Natural killer cell (primary cell): ENCODE data around the gene ABCB8. TPM values are rescaled to one million over a fixed set of nuclear protein-coding genes. Genes with fewer than 3 reads are reported as not detected.

Source experiments
- ATAC-seq, 3 donors: fragments of 150-1000 bp in 2 of 3; fragments of 200-7000 bp in 1 of 3; cut with Tn5 transposase; 1 replicate in 1 of 3; 2 replicates in 2 of 3; pipeline ENCODE4 v1.10.0; 2021; ENCODE audit warnings: mild to moderate bottlenecking in 2 of 3, moderate library complexity in 2 of 3
- DNase-seq, 2 donors: peaks; one replicate each; pipeline versions ENCODE4 v3.0.0 to v3.0.0-alpha.2; 2013 to 2021; ENCODE audit warnings: mixed read lengths in 1 of 2
- H3K27ac ChIP-seq: one replicate; pipeline ENCODE4 v1.5.1; 2013; ENCODE audit warnings: mild to moderate bottlenecking, low read length
- H3K27me3 ChIP-seq: one replicate; pipeline ENCODE4 v1.6.1; 2013; ENCODE audit warnings: low read length; ENCODE audit not compliant: control insufficient read depth, insufficient read depth
- H3K36me3 ChIP-seq: one replicate; pipeline ENCODE4 v1.6.1; 2013; ENCODE audit warnings: low read length; ENCODE audit not compliant: control insufficient read depth, insufficient read depth
- H3K4me1 ChIP-seq: one replicate; pipeline ENCODE4 v1.6.1; 2013; ENCODE audit warnings: low read length; ENCODE audit not compliant: control insufficient read depth, insufficient read depth
- H3K4me3 ChIP-seq: one replicate; pipeline ENCODE4 v1.5.1; 2013; ENCODE audit warnings: low read length
- H3K9me3 ChIP-seq: one replicate; pipeline ENCODE4 v1.6.1; 2013; ENCODE audit warnings: low read length; ENCODE audit not compliant: control insufficient read depth, insufficient read depth
- H3K27ac Mint-ChIP-seq, 2 donors: one replicate each; pipeline ENCODE4 v1.8.0; 2022; ENCODE audit warnings: mild to moderate bottlenecking in 2 of 2, mixed read lengths in 2 of 2, moderate library complexity in 1 of 2
- H3K27me3 Mint-ChIP-seq, 2 donors: one replicate each; pipeline ENCODE4 v1.8.0; 2022; ENCODE audit warnings: low read depth in 2 of 2, mixed read lengths in 2 of 2
- H3K36me3 Mint-ChIP-seq: one replicate; pipeline ENCODE4 v1.8.0; 2022; ENCODE audit warnings: mixed read lengths
- H3K4me1 Mint-ChIP-seq, 2 donors: one replicate each; pipeline ENCODE4 v1.8.0; 2022; ENCODE audit warnings: mixed read lengths in 2 of 2
- H3K4me3 Mint-ChIP-seq: one replicate; pipeline ENCODE4 v1.8.0; 2022; ENCODE audit warnings: mild to moderate bottlenecking, moderate library complexity, mixed read lengths
- H3K9me3 Mint-ChIP-seq, 2 donors: one replicate each; pipeline ENCODE4 v1.8.0; 2022; ENCODE audit warnings: mixed read lengths in 2 of 2
- CTCF ChIP-seq: fragments of 200-600 bp; IDR thresholded peaks from one replicate; pipeline ENCODE4 v1.8.0; 2022; ENCODE audit warnings: antibody characterized with exemption
- WGBS: methylation state at CpG from one replicate; pipeline ENCODE4 v1.1.7; 2013; ENCODE audit warnings: missing lambda C conversion rate; ENCODE audit not compliant: insufficient coverage; 5-methylcytosine and 5-hydroxymethylcytosine counted together
- intact Hi-C: fragments of 100-400 bp; cut with micrococcal nuclease; formaldehyde crosslinking; loops from one replicate; pipeline ENCODE4 v1.14.2; 2022
- total RNA-seq, 4 donors: library from RNA; stranded (reverse); fragments of 120-200 nt in 1 of 4; gene quantifications; one replicate each; pipeline versions ENCODE4 v1.2.3 to v1.2.4, GENCODE V29; 2013 to 2022

ABCB8 gene
- total RNA-seq, 3 donors from 2014 or later (not counting 1 experiment from before 2014, with no cell fraction given), result 50.6 to 60.5 (median 53.7) TPM

- H3K36me3 Mint-ChIP-seq, result no peaks in the 10 kb centered on the region
- no peak overlapping the region for H3K27ac Mint-ChIP-seq
- Histone ChIP-seq H3K4me1 (peaks cover 7% of the 10 kb centered on the region), H3K27ac (no peak overlapping the region), H3K27me3 (no peaks in the 10 kb centered on the region), H3K9me3 (no peaks in the 10 kb centered on the region), H3K4me3 (no peak overlapping the region), H3K36me3 (peaks cover 38% of the 10 kb centered on the region)
- TF ChIP-seq CTCF, result no peak
- WGBS, result 96% methylated on average over 14 of the region's 14 CpGs
- no peak overlapping the region for H3K4me3 Mint-ChIP-seq
- intact Hi-C loops, result no loop called here
- H3K27me3 Mint-ChIP-seq, result no peaks in the 10 kb centered on the region
- ATAC-seq (no peak), DNase-seq (no peak)
- H3K4me1 Mint-ChIP-seq, result peaks cover 0 to 15% of the 10 kb centered on the region in 2 donors
- H3K9me3 Mint-ChIP-seq, result no peaks in the 10 kb centered on the region
These were observed 37.3 kb downstream of the ABCB8 start for GRCh38 chr7:151065516-151065915.

- Histone ChIP-seq H3K27ac (no peak overlapping the region), H3K36me3 (peaks cover 45% of the 10 kb centered on the region), H3K9me3 (no peaks in the 10 kb centered on the region), H3K4me3 (no peak overlapping the region), H3K4me1 (no peaks in the 10 kb centered on the region), H3K27me3 (no peaks in the 10 kb centered on the region)
- DNase-seq (no peak), ATAC-seq (no peak)
- Mint-ChIP-seq H3K27me3 (no peaks in the 10 kb centered on the region), H3K4me3 (no peak overlapping the region), H3K27ac (no peak overlapping the region), H3K36me3 (no peaks in the 10 kb centered on the region), H3K4me1 (peaks cover 0 to 6% of the 10 kb centered on the region in 2 donors), H3K9me3 (no peaks in the 10 kb centered on the region)
- TF ChIP-seq CTCF, result no peak
- intact Hi-C loops, result no loop called here
- WGBS, result 98% methylated on average over 39 of the region's 39 CpGs
These were observed 38.2 kb downstream of the ABCB8 start for GRCh38 chr7:151066273-151066974.

GRCh38 chr7:151068069-151068773 is 40.0 kb downstream of the ABCB8 start:
- Histone ChIP-seq H3K27ac (no peak overlapping the region), H3K4me3 (no peak overlapping the region), H3K9me3 (no peaks in the 10 kb centered on the region), H3K36me3 (peaks cover 53% of the 10 kb centered on the region), H3K27me3 (no peaks in the 10 kb centered on the region), H3K4me1 (no peaks in the 10 kb centered on the region)
- Mint-ChIP-seq H3K27ac (no peak overlapping the region), H3K9me3 (no peaks in the 10 kb centered on the region), H3K36me3 (no peaks in the 10 kb centered on the region), H3K27me3 (no peaks in the 10 kb centered on the region), H3K4me3 (no peak overlapping the region), H3K4me1 (no peaks in the 10 kb centered on the region)
- 92% methylated on average over 12 of the region's 12 CpGs for WGBS
- DNase-seq (no peak), ATAC-seq (no peak)
- TF ChIP-seq CTCF, result no peak
- intact Hi-C loops, result no loop called here
